Frontal cortex (tissue), 4 donors: ENCODE measurements around the gene TPX2. TPM values are rescaled to one million over a fixed set of nuclear protein-coding genes. Genes with fewer than 3 reads are reported as not detected.

Source experiments
- DNase-seq, 2 donors: peaks; one replicate each; pipeline ENCODE4 v3.0.0; 2012; ENCODE audit warnings: low spot score in 2 of 2
- FAIRE-seq: peaks from 2 replicates; lab custom pipeline; 2012; peaks lifted over from hg19 to GRCh38; lab: Jason Lieb, UNC
- total RNA-seq: library from RNA; depleted of rRNA; stranded (reverse); fragments of >200 nt; gene quantifications from one replicate; pipeline ENCODE4 v1.2.3, GENCODE V29; 2014
- donor health status: control.
- donor health status: control.
- donor health status: control.

Gene TPX2
- total RNA-seq, 1 donor from 2014 or later = 5.7 TPM

DNA sequence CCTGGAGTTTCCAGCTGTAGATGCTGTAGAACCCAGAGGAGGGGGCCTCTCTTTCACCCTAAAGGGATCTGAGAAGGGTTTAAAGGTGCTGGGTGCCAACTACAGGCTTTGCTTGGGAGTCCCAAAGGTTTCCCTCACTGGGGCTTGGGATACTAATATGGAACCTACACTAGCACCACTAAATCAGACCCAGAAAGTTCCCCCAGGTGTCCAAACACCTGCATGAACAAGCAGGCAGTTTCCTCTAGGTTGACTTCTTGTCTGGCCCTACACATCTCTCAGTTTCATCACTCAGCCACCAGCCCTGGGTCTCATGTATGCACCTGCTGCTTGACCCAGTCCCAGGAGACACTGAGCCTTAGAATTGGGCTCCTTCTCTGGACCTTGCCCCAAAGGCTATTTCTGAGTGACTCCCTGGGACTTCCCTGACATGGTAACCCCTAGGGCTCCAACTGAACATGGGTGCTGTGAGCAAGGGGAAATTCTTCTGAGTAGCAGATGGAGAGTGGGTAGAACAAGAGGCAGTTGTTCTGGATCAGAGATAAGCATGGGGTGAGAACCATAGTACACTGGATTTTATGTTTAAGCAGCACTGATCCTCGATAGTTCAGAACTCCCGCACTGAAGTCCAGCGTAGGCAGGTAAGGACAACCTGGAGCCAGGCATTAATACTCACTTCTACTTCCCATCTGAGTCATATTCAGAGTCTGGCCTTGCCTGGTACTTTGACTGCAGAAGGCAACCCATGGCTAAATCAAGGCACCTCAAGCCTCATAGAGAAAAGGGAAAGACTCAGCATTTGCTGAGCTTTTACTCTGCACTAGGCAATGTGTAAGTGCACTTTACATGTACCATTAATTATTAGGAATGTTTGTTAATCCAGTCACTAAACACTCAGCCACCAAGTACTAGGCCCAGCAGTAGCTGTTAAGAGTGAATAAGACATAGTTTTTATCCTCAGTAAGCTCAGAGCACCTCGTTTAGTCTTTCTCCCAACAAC is 33.2 kb upstream of the TPX2 start:
- FAIRE-seq (no peak), DNase-seq (no peak)

DNA sequence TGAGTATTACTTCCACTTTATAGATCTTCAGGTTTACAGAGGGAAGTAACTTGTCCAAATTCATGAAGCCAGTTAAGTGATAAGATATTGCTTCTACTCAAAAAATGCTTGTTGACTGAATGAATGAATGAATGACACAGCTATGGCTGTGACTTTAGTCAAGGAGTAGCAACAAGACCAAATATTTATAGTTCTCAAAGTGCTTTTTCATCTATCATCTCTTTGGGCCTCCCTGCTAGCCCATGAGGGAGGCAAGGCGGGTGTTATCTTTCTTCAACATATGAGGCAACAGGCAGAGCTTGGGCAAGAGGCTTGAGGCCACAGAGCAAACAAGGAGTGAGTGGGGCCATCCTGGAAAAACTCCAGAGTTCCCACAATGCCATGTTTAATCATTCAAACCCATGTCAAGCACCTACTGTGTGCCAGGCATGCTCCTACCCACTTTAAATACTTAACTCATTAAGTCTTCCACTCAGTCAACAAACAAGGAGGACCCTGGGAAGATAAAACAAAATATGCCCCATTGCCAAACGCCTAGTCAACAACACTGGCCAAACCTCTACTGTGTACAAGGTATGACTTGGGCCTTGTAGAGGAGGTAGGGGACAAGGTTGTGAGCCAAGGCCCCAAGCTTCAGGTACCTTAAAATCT is 32.4 kb upstream of the TPX2 start:
- no peak for FAIRE-seq
- no peak for DNase-seq

DNA sequence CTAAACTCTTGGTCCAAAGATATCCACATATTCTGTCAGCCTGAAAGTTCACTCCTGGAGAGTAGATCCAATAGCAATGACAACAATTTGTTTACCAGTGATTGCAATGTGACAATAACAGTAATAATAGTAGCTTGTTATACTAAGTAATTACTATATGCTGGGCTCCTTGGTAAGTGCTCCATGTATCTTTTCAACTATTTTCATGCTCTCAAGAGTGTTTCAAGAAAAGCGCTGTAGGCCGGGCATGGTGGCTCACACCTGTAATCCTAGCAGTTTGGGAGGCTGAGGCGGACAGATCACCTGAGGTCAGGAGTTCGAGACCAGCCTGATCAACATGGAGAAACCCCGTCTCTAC is 31.9 kb upstream of the TPX2 start:
- DNase-seq (no peak), FAIRE-seq (no peak)

DNA sequence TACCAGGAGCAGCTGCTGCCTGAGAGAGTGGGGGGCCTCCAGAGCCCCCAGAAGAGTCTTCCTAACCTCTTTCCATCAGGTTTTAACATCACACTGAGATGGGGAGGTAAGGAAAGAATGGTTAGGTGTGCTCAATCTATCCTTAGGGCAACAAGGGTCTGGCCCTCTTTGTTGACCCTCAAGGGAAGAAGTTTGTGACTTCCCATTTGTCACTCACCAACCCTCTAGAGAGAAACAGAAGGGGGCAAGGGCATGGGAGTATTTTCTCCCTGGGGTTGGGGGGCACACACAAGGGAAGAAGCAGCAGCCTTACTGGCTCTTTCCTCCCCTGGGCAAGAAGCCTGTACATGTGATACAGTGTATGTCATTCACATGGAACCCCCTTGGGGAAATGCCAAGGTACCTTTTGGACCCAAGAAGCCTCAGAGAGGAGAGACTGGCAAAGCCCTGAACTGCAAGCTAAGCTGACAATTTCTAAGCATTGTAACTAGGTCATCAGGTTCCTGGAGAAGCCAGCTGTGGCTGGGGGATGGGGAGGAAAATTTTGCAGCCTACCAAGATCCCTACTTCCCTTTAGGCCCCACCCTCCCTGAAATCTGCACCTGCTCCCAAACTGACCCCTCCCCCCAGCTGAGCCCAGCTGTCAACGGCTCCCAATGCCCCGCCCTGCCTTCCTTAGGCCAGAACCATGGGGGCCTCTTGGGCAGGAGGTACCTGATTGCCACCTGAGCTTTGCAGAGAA is 30.9 kb upstream of the TPX2 start:
- DNase-seq = no peak
- no peak for FAIRE-seq

DNA sequence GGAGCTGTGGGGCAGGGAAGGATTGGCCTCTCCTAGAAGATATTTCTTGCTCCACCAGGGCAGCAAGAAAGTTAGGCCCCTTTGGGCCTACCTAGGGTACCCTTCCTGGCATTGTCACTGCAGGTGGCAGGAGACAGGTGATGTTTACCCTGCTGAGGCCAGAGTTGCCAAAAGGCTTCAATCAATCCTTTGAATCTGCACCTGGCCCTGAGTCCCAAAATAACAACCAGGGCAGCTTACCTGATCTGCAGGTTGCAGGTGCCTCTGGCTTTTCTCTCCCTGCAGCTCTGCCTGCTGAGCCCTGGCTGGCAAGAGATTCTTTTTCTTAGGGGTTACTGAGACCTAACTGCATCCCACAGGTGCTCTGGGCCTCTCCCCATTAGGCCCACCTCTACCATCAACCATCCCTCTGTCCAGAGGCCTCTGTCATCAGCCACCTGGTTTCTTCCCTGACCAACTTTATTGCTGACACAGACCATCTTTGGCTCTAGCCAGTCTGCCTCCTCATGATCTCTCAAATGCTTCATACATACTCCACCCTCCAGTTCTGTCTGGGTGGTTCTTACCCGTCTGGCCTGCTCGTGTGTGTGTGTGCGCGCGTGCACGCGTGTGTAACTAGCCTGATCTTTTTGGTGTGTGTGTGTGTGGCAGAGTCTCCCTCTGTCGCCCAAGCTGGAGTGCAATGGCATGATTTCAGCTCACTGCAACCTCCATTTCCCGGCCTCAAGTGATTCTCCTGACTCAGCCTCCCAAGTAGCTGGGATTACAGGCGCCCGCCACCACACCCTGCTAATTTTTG is 30.2 kb upstream of the TPX2 start:
- DNase-seq (no peak), FAIRE-seq (no peak)

DNA sequence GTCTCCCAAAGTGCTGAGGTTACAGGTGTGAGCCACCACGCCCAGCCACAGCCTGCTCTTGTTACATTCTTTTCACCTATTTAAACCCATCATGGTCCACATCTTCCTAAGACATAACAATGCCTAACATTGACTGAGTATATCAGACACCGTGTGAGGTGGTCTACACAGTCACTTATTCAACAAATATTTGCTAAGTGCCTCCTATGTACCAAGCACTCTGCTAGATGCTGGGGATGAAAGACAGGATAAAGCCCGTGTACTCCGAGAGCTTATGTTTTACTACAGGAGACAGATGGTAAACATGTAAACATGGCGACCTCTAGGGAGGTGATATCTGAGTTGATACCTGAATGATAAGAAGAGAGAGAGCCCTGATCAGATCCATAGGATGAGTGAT is 29.2 kb upstream of the TPX2 start:
- FAIRE-seq (no peak), DNase-seq (no peak)

DNA sequence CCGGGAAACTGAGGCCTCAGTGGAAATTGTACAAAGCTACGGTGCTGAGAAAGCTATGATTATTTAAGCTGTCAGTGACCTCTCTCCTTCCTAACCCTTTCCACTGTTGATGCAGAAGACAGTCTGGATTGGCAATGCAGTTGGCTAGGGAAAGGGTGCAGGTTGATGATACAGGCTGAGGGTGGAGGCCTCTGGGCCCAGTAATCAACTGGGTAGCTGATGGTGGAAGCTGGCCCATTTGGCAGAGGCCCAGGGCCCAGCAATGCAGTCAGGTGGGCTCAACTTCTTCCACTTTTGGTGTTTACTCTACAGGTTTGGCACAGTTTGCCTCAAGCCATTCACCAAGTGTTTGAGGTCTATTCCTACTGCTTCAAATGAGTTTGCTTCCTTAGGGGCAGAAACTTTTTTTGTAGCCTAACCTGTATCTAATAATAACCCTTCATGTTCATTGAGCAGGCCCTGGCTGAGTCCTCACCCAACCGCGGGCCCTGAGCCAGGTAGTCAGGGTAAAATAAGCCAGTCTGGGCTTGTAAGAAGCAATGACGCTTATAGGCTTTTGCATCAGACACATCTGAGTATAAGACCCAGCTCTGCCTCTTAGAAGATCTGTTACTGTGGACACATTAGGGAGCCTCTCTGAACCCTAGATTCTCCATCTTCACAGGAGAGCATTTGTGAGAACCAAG is 28.5 kb upstream of the TPX2 start:
- DNase-seq = no peak
- FAIRE-seq = no peak

DNA sequence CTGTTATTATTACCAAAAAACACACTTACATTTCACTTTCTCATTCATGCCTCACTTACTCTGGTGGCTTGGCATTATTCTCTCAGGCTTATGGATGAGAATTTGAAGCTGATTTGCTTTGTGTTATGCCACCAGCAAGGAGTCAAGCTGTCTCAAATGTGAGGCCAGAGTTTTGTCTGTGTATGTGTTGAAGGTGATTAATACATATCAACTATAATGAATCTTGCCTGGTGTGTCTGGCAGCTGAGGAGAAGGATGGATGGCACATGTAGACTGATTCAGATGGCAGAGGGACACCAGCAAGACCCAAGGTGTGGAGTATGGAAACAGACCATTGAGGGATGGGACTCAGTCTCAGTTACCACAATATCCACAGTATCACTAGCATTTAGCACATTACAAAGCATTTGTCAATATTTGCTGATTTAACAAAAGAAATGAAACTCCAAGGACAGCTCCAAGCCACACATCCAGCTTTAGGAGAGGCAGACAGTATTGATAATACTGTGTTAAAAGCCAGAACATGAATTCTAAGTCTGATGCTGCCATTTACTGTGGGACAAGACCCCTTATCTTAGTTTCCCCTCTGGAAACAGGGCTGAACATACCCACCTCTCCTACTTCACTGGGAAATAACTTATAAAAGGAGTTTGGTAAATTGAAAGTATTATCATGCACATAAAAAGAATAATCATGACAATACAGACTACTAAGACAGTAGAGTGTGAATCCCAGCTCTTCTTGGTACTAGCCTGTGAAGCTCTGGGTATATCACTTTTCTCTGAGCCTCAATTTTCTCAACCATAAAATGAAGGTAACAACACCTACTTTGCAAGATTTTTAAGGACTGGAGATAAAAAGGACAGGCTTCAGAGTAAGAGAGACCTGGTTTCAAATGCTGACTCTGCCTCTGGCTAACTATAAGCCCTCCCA is 27.6 kb upstream of the TPX2 start:
- DNase-seq (no peak), FAIRE-seq (no peak)

DNA sequence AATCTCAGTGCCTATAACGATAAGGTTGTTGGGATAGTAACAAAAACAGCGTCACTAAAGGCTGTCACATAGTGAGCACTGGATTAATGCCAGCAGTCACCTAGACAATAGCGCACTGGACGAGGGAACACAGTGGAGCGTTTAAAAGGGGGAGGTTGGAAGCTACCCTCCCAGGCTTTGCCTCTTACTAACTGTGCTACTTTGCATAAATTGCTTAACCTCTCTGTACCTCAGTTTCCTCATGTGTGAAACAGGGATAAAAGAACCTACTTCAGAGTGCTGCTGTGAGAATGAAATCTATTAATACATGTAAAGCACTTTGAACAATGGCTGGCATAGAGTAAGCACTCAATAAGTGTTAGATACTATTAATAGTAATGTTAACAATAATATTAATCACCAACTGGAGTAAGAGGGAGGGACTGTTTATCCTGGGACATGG is 27.0 kb upstream of the TPX2 start:
- DNase-seq (no peak), FAIRE-seq (no peak)

DNA sequence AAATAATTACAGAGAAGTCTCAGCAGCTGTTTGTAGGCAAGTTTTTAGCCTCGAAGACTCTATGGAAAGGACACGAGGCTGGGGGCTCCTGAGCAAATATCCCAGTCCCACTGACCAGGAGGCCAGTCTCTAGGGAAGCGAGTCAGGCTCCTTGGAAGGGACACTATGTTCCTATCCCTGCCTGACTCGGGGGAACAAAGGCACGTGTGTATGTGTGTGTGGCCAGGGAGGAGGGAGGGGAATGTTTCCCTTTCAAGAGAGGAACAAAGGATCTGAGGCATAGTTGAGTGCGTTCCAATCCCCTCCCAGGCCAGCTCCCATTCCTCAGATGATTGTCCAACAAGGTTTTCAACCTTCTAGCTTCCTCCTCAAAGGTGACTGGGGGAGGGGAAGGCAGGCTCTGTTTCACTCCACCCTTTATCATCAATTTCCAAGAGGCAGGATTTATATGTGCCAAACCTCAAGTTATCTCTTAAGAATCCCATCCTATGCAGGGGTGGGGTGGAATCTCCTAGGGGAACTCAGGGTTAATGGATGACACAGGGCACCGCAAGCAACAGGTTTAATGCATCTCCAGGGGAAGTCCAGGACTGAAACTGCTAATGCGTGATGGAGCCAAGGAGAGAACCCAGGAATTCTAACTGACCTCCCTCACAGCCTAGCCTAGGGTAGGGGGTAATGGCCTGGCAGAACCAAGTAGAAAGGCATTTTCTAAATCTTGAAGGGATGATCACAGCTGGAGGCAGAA is 26.4 kb upstream of the TPX2 start:
- FAIRE-seq (no peak), DNase-seq (peak; percentile 48 to 68)

DNA sequence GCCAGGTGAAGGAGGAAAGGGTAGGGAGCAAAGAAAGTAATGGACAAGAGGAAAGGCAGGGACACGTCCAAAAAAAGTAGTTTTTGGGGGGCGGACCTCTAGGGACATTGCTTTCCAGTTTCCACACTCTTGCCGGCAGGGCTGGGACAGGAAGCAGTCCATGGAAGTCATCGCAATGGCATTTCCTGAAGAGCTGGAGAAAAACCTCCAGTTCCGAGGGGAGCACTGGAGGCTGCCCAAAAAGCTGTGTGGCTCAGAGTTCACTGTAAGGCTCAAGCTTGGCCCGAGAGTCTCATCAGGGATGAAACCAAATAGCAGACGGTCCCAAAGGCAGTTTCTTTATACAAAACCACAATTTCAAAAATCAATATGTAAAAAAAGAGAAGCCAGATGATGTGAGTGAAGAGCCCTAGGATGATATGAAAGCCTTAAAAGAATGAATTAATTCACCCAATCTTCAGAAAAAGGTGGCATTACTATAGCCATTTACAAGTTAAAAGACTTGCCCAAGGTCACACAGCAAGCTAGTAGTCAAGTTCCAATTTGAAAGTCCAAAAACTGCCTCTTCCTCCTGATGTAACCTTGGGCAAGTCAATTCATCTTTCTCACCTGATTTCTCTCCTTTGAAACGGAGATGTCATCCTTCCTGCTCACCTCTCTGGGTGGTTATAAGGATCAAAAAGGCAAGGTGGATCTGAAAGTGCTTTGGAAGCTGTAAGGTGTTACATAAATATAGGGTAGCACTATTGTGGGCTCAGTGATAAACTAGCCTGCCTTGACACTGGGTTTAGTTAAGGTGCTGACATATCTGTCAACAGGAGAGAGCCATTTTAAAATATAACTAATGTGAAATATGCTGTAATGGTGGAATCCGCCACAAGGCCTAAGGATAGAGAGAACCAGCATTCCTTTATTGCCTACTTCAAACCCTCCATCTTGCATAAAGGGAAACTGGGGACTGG is 25.5 kb upstream of the TPX2 start:
- FAIRE-seq (no peak), DNase-seq (no peak)

DNA sequence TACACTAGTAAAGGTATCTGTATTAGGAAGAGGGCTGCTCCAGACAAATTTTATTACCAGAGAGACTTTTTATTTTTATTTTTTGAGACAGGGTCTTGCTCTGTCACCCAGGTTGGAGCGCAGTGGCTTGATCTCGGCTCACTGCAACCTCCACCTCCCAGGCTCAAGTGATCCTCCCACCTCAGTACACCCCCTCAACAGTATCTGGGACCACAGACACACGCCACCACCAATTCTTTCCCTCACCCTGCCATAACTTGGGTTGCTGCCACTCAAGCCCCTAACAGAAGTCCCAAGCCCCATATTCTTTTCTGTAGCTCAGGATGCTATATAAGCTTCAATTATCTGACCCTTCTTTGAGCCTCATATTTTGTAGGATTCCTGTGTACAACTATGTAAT is 23.3 kb upstream of the TPX2 start:
- DNase-seq = no peak
- FAIRE-seq = no peak

DNA sequence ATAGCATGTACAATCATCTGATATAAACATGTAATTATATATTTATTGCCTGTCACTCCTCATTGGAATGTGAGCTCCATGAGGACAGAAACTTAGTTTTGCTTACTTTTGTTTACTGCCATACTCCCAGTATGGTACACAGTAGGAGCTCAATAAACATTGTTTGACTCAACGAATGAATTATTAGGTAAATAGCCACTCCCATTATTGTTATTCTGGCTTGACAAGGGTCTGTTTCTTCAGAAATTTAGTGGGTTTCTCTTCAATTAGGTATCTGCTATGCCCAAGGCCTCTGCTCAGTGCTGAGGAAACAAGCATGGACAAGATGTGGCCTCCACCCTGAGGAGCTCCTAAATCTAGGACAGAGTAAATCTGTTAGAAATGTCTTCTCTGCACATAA is 22.7 kb upstream of the TPX2 start:
- DNase-seq = no peak
- no peak for FAIRE-seq

DNA sequence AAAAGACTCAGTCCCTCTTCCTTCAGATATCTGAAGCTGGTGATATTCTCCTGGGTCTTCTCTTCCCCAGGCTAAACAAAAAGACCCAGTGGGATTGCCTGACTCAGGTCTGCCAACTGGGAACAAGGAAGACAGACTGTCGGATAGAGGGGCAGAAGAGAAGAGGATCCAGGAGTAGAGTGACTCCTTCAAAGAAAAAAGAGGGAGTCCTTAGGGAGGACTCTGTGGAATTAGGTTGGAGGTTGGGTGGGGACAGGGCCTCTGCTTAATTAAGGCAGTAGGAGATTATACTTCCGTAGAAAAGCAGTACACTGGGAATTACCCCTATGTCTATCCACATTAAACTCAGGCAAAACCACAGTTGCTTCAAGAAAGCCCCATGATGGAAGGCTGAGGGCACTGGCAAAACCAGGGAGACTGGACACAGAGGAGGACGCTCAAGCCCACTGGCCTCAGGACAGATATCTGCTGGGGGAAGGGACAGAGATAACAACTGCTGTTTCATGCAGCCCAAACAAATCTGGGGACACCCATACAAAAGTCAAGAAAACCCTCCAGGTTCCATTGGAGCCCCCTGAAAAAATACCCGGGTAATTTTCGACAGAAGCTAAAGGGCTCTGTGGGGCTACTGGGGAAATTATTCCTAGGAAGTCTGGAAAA is 22.1 kb upstream of the TPX2 start:
- DNase-seq = no peak
- no peak for FAIRE-seq

DNA sequence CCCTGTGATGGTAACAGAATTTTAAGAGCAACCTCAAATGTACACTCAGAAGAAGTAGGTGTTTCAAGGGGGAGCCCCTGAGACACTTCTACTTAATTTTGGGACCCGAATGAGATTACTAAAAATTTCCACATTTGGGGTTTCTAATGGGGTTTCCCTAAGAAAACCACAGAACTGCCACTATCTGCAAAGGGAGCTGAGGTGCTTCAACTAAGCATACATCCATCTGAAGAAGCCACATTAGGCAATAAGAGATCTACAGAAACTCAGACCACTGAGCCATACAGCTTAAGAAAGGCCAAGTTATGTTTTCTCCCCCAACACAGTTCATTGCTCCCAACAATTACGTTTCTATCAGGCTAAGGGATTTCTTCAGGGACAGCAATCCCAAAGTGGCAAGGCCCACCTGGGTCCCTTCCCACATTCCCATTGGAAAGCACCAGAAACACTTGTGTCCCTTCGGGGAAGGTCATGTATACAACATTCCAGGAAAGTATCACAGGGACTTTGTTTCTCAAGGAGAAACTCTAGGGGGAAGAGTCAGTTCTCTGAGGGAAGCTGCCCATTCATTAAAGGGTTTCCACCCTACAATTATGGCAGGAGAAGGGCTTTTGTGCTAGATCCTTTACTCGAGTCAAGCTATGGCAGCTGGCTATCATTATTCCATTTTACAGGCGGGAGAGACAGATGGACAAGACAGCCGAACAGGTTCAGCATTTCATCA is 21.4 kb upstream of the TPX2 start:
- FAIRE-seq = no peak

More for the DNA sequence above, 21.4 kb upstream of the TPX2 start:
- no peak for DNase-seq
